ENCODE data around the gene ISOC2. TPM values are rescaled to one million over a fixed set of nuclear protein-coding genes. Genes with fewer than 3 reads are reported as not detected.

ISOC2 gene
- total RNA-seq, 1 donor from 2014 or later: 96.7 TPM

DNA sequence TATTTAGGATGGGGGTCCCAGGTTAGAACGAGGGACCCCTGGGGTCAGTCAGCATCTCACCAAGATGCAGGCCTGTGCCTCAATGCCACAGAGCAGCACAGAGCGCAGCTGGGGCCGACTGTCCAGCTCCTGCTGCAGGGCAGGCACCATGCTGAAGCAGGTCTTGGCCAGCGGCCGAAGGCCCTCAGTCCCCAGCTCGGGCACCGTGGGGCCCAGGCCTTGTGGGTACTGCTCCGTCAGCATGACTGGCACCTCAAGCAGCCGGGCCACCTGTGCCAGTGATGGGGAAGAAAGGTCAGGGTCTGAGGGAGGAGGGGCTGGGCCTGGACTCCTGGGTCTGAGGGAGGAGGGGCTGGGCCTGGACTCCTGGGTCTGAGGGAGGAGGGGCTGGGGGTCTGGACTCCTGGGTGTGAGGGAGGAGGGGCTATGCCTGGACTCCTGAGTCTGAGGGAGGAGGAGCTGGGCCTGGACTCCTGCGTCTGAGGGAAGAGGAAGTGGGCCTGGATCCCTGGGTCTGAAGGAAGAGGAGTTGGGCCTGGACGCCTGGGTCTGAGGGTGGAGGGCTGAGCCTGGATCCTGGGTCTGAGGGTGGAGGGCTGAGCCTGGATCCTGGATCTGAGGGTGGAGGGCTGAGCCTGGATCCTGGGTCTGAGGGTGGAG, 5.7 kb downstream of the ISOC2 start:
- Histone ChIP-seq H3K4me3 (no peak overlapping the region), H3K27me3 (peaks cover 19% of the 10 kb centered on the region), H3K4me1 (peaks cover 0 to 15% of the 10 kb centered on the region in 2 donors), H3K9me3 (no peaks in the 10 kb centered on the region), H3K36me3 (peaks cover 0 to 7% of the 10 kb centered on the region in 2 donors), H3K27ac (no peak overlapping the region)
- TF ChIP-seq, protein P1, sequence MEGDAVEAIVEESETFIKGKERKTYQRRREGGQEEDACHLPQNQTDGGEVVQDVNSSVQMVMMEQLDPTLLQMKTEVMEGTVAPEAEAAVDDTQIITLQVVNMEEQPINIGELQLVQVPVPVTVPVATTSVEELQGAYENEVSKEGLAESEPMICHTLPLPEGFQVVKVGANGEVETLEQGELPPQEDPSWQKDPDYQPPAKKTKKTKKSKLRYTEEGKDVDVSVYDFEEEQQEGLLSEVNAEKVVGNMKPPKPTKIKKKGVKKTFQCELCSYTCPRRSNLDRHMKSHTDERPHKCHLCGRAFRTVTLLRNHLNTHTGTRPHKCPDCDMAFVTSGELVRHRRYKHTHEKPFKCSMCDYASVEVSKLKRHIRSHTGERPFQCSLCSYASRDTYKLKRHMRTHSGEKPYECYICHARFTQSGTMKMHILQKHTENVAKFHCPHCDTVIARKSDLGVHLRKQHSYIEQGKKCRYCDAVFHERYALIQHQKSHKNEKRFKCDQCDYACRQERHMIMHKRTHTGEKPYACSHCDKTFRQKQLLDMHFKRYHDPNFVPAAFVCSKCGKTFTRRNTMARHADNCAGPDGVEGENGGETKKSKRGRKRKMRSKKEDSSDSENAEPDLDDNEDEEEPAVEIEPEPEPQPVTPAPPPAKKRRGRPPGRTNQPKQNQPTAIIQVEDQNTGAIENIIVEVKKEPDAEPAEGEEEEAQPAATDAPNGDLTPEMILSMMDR (IDR thresholded peaks at IDR 0.05): no peak
- intact Hi-C loops (cut with DNase I): no loop called here
- DNase-seq (ENCODE audit: low spot score in 2 of 2): no peak

DNA sequence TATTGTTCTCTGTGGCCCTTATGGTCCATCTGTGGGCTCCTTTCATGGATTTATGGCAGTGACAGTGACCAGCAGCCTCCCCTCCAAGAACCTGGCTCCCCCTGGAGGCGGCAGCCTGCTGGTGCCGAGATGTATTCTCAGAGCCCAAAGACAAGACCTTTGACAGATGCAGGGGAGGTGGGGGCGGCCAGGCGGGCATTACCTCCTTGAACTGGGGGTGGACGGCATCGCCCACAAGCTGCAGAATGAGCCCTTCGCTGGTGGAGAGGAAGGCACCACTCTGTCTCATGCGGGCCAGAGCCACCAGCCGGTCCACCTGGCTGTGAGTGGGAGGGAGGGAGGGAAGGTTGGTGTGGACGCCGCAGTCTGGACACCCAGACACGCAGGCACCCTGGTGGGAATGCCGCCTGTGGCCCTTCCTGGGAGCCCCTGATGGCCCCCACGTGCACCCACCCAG, 6.6 kb downstream of the ISOC2 start:
- H3K27me3 ChIP-seq: peaks cover 19% of the 10 kb centered on the region
- no peak overlapping the region for H3K4me3 ChIP-seq
- TF ChIP-seq, protein P1 (IDR thresholded peaks at IDR 0.05): peak in 2 of 3 experiments; percentile 20 to 43
- H3K36me3 ChIP-seq: peaks cover 0 to 7% of the 10 kb centered on the region in 2 donors
- peaks cover 0 to 11% of the 10 kb centered on the region in 2 donors for H3K4me1 ChIP-seq
- H3K27ac ChIP-seq: no peak overlapping the region
- DNase-seq (ENCODE audit: low spot score in 2 of 2): no peak
- no peaks in the 10 kb centered on the region for H3K9me3 ChIP-seq
- intact Hi-C loops (cut with DNase I): no loop called here

DNA sequence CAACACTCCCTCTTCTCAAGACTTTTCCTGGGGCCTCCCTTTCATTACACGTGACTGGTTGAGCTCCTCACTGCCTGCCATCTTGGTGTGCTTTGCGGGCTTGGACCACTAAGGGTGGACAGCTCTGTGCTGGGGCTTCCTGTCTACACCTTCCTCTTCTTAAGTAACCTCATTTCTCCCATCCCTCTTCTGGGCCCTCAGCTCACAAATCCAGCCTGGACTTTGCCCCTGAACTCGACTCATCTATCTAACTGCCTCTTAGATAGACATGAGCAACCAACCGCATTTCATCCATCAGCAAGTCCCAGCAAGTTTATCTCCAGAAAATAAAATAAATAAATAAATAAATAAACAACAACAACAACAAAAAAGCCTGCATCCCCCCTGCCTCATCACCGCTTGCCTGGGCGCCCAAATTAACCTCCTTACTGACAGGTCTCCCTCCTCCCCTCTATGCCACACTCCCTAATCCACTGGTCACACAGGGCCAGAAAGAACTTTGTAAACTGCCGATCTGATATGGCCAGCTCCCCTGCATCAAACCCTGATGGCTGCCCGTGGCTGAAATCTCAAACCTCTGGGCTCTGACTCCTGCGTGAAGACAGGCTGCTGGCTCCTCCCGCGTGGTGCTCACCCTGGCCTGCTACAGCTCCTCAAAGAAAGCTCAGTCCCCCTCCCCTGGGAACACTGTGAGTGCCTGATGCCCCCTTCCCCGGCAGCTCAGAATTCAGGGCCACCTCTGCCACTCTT, 7.8 kb downstream of the ISOC2 start:
- intact Hi-C loops (cut with DNase I): no loop called here
- Histone ChIP-seq H3K27ac (no peak overlapping the region), H3K4me1 (peaks cover 0 to 11% of the 10 kb centered on the region in 2 donors), H3K9me3 (no peaks in the 10 kb centered on the region), H3K4me3 (no peak overlapping the region), H3K36me3 (peaks cover 0 to 7% of the 10 kb centered on the region in 2 donors), H3K27me3 (peaks cover 19% of the 10 kb centered on the region)
- no peak for DNase-seq (ENCODE audit: low spot score in 2 of 2)
- TF ChIP-seq, protein P1 (IDR thresholded peaks at IDR 0.05): no peak

DNA sequence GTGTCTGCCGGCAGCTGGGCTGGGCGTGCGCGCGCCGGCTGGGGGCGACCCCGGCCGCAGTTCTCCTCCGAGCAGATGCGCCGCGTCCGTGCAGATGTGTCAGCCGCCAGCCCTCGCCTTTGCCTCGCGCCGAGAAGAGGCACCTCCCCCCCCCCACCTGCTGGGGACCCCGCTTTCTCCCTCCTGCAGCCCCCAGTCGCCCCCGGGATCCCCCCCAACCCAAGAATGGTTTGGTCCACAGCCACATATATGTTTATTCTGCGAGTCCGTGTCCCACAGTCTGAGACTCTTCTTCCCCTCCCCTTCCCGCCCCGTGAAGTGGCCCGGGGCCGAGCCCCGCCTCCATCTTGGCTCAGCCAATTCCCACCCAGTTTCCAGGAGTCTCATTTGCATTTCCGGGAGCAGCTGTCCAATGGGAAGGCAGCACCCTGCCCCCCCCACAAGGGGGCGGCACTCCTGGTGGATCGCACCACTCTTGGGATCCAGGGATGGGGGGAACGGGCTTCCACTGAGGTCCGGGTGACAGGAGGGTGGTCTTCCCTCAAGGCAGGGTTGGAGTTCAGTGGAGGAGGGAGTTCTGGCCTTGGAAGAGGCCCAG, 8.6 kb downstream of the ISOC2 start:
- TF ChIP-seq, protein P1 (IDR thresholded peaks at IDR 0.05): peak in 1 of 3 experiments; percentile 10
- peaks cover 0 to 7% of the 10 kb centered on the region in 2 donors for H3K36me3 ChIP-seq
- H3K27ac ChIP-seq: no peak overlapping the region
- DNase-seq (ENCODE audit: low spot score in 2 of 2): no peak
- peaks cover 19% of the 10 kb centered on the region for H3K27me3 ChIP-seq
- H3K4me1 ChIP-seq: peaks cover 0 to 11% of the 10 kb centered on the region in 2 donors
- no peaks in the 10 kb centered on the region for H3K9me3 ChIP-seq
- H3K4me3 ChIP-seq: no peak overlapping the region
- intact Hi-C loops (cut with DNase I): no loop called here

DNA sequence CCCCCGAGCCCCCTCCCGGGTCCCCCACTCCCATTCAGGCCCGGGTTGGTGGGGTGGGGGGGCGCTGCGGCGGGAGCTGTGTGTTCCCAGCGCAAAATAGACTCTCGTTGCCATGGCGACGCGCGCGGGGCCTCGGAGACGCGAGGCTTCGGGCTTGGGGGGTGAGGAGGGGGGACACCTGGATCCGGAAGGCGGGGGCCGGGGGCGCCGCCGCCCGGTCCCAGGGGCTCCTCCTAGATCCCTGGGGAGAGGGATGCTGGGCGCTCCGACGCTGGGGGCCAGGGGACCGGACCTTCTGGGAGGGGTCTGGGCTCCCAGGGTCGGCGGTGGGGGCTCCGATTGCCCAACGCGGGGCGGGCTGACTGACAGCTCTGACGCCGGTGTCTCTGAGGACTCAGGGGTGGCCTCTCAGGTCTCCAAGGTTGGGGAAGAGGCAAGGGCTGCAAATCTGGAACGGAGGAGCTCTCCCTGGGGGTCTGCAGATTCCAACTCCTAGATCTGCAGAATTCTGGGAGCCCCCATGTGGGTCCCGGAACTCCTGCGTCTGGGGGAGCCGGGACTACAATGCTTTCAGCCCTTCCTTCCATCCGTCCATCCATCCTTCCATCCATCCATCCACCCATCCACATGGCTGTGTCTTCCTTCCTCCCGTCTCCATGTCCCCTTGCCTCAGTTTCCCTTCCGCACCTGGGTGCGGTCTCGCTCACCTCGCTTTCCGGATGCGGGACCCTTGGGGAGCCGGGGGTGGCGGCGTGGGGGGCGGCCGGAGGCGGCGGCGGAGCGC, 9.3 kb downstream of the ISOC2 start:
- Histone ChIP-seq H3K36me3 (peaks cover 0 to 7% of the 10 kb centered on the region in 2 donors), H3K4me3 (peak overlapping the region; percentile 16), H3K9me3 (no peaks in the 10 kb centered on the region), H3K4me1 (peaks cover 0 to 11% of the 10 kb centered on the region in 2 donors), H3K27ac (no peak overlapping the region), H3K27me3 (peaks cover 19% of the 10 kb centered on the region)
- no peak for DNase-seq (ENCODE audit: low spot score in 2 of 2)
- intact Hi-C loops (cut with DNase I): no loop called here
- TF ChIP-seq, protein P1 (IDR thresholded peaks at IDR 0.05): no peak

Data from ascending aorta (tissue), 2 donors.